Erythroblast (primary cell): ENCODE results near the gene TFF2.

Experiments used
- GATA1 ChIP-seq: IDR thresholded peaks from 2 replicates; pipeline ENCODE4 v1.6.1; 2011; ENCODE audit warnings: low read depth, mild to moderate bottlenecking, control low read depth, low read length, moderate library complexity
- POLR2A ChIP-seq: IDR thresholded peaks from 2 replicates; pipeline ENCODE4 v1.6.1; 2011; ENCODE audit warnings: mild to moderate bottlenecking, low read length

DNA sequence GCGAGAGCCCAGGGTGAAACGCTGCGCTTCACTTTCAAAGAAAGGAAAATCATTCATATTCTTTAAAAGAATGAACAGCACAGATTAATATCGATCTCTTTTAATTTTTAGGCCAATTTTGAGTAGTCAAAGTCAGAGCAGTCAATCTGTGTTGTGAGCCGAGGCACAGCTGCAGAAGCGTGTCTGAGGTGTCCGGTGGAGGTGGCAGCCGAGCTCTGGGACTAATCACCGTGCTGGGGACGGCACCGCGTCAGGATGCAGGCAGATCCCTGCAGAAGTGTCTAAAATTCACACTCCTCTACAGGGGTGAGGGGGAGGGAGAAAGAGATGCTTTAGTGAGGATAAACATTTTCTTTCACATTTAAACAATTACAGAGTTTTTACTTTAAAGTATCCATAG, 11.4 kb upstream of the TFF2 start:
- TF ChIP-seq POLR2A: no peak
- no peak for TF ChIP-seq GATA1
